NT2/D1 (cell line): ENCODE data around the gene UMODL1.

ENCODE experiments used
- DNase-seq: peaks from one replicate; pipeline ENCODE4 v3.0.0-alpha.2; 2011; ENCODE audit warnings: low read depth, low spot score
- H3K27me3 ChIP-seq: 2 replicates; pipeline ENCODE4 v1.6.0; 2011; ENCODE audit warnings: mild to moderate bottlenecking; ENCODE audit not compliant: insufficient read length, insufficient read depth
- H3K36me3 ChIP-seq: 2 replicates; pipeline ENCODE4 v1.6.1; 2011; ENCODE audit warnings: mild to moderate bottlenecking, low read length, mixed read lengths; ENCODE audit not compliant: insufficient read depth, insufficient read length
- H3K4me1 ChIP-seq: 2 replicates; pipeline ENCODE4 v1.5.1; 2011; ENCODE audit not compliant: insufficient read depth, insufficient read length
- H3K4me3 ChIP-seq: 2 replicates; pipeline ENCODE4 v1.5.1; 2011; ENCODE audit warnings: low read depth; ENCODE audit not compliant: insufficient read length
- H3K9ac ChIP-seq: 2 replicates; pipeline ENCODE4 v1.6.0; 2011; ENCODE audit warnings: low read depth; ENCODE audit not compliant: insufficient read length
- H3K9me3 ChIP-seq: 2 replicates; pipeline ENCODE4 v1.5.1; 2011; ENCODE audit warnings: mild to moderate bottlenecking, low read length; ENCODE audit not compliant: insufficient read depth
- SUZ12 ChIP-seq: IDR thresholded peaks from 2 replicates; pipeline ENCODE4 v1.6.1; 2011; ENCODE audit not compliant: insufficient read length, insufficient read depth; ENCODE audit errors: extremely low read depth
- YY1 ChIP-seq: IDR thresholded peaks from 2 replicates; pipeline ENCODE4 v1.6.1; 2011; ENCODE audit not compliant: insufficient read length, insufficient read depth
- ZNF274 ChIP-seq: IDR thresholded peaks from 2 replicates; pipeline ENCODE4 v1.6.1; 2011; ENCODE audit warnings: mild to moderate bottlenecking, low read depth, low read length

The UMODL1 gene

GRCh38 chr21:42056996-42057689 lies 14.0 kb upstream of the UMODL1 start:
- peak overlapping the region; percentile 32 for H3K9ac ChIP-seq
- TF ChIP-seq ZNF274 (no peak), SUZ12 (no peak), YY1 (no peak)
- H3K4me3 ChIP-seq, result no peak overlapping the region
- DNase-seq, result no peak
- peaks cover 19% of the 10 kb centered on the region for H3K4me1 ChIP-seq
- no peaks in the 10 kb centered on the region for H3K36me3 ChIP-seq
- peaks cover 7% of the 10 kb centered on the region; the same call in 1 of the 2 replicates for H3K9me3 ChIP-seq
- peaks cover 3% of the 10 kb centered on the region for H3K27me3 ChIP-seq

GRCh38 chr21:42057851-42058437 lies 13.2 kb upstream of the UMODL1 start:
- no peak for DNase-seq
- no peaks in the 10 kb centered on the region for H3K36me3 ChIP-seq
- H3K9ac ChIP-seq, result peak overlapping the region; percentile 32
- peaks cover 26% of the 10 kb centered on the region for H3K4me1 ChIP-seq
- H3K4me3 ChIP-seq, result no peak overlapping the region
- peaks cover 3% of the 10 kb centered on the region for H3K27me3 ChIP-seq
- H3K9me3 ChIP-seq, result peaks cover 5% of the 10 kb centered on the region; the same call in 1 of the 2 replicates
- TF ChIP-seq YY1 (no peak), ZNF274 (no peak), SUZ12 (no peak)

GRCh38 chr21:42058631-42059111 lies 12.4 kb upstream of the UMODL1 start:
- H3K27me3 ChIP-seq, result peaks cover 3% of the 10 kb centered on the region
- H3K9ac ChIP-seq, result no peak overlapping the region
- H3K36me3 ChIP-seq, result no peaks in the 10 kb centered on the region
- TF ChIP-seq YY1 (no peak), ZNF274 (no peak), SUZ12 (no peak)
- H3K9me3 ChIP-seq, result no peaks in the 10 kb centered on the region
- peaks cover 33% of the 10 kb centered on the region for H3K4me1 ChIP-seq
- H3K4me3 ChIP-seq, result no peak overlapping the region
- DNase-seq, result no peak

GRCh38 chr21:42059141-42059540 lies 12.0 kb upstream of the UMODL1 start:
- H3K9ac ChIP-seq, result no peak overlapping the region
- H3K27me3 ChIP-seq, result peaks cover 3% of the 10 kb centered on the region
- TF ChIP-seq YY1 (no peak), ZNF274 (no peak), SUZ12 (no peak)
- no peak overlapping the region for H3K4me3 ChIP-seq
- H3K9me3 ChIP-seq, result no peaks in the 10 kb centered on the region
- H3K36me3 ChIP-seq, result no peaks in the 10 kb centered on the region
- H3K4me1 ChIP-seq, result peaks cover 38% of the 10 kb centered on the region
- DNase-seq, result no peak

GRCh38 chr21:42059721-42060120 lies 11.4 kb upstream of the UMODL1 start:
- H3K4me1 ChIP-seq, result peaks cover 41% of the 10 kb centered on the region
- no peak overlapping the region for H3K4me3 ChIP-seq

GRCh38 chr21:42060166-42060565 lies 11.0 kb upstream of the UMODL1 start:
- H3K27me3 ChIP-seq, result peaks cover 3% of the 10 kb centered on the region
- peaks cover 41% of the 10 kb centered on the region for H3K4me1 ChIP-seq
- no peak overlapping the region for H3K9ac ChIP-seq

More at GRCh38 chr21:42059721-42060120, 11.4 kb upstream of the UMODL1 start:
- Histone ChIP-seq H3K9ac (no peak overlapping the region), H3K9me3 (no peaks in the 10 kb centered on the region), H3K36me3 (no peaks in the 10 kb centered on the region), H3K27me3 (peaks cover 3% of the 10 kb centered on the region)
- DNase-seq, result no peak
- no peak for TF ChIP-seq ZNF274
- TF ChIP-seq SUZ12, result no peak
- TF ChIP-seq YY1, result no peak

GRCh38 chr21:42061195-42061985 lies 9.7 kb upstream of the UMODL1 start:
- TF ChIP-seq YY1, result no peak
- TF ChIP-seq ZNF274, result no peak
- no peak for TF ChIP-seq SUZ12
- no peak for DNase-seq
- no peak overlapping the region for H3K9ac ChIP-seq
- H3K27me3 ChIP-seq, result peaks cover 3% of the 10 kb centered on the region
- peaks cover 42% of the 10 kb centered on the region for H3K4me1 ChIP-seq
- H3K36me3 ChIP-seq, result no peaks in the 10 kb centered on the region
- no peak overlapping the region for H3K4me3 ChIP-seq
- no peaks in the 10 kb centered on the region for H3K9me3 ChIP-seq

More at GRCh38 chr21:42060166-42060565, 11.0 kb upstream of the UMODL1 start:
- Histone ChIP-seq H3K9me3 (no peaks in the 10 kb centered on the region), H3K4me3 (no peak overlapping the region), H3K36me3 (no peaks in the 10 kb centered on the region)
- no peak for TF ChIP-seq YY1
- TF ChIP-seq ZNF274, result no peak
- TF ChIP-seq SUZ12, result no peak
- no peak for DNase-seq
